ENCODE data around the gene DNAH10. TPM values are rescaled to one million over a fixed set of nuclear protein-coding genes. Genes with fewer than 3 reads are reported as not detected.
A peak's percentile ranks its signal among the peaks of the same experiment; 100 is the strongest.
"Not testable (repeated sequence)": the region's sequence is repeated elsewhere in the genome, so short reads cannot be mapped to it uniquely, and the experiment has no call there.

The DNAH10 gene
- total RNA-seq, 1 donor from 2014 or later: 1.0 TPM

- H3K9me3 Mint-ChIP-seq (ENCODE audit: low read depth): no peaks in the 10 kb centered on the region
- H3K27me3 Mint-ChIP-seq: peaks cover 9% of the 10 kb centered on the region
- peak overlapping the region; percentile 98 for H3K27ac Mint-ChIP-seq
- no peak overlapping the region for H3K4me3 Mint-ChIP-seq (ENCODE audit: low read depth)
- no peaks in the 10 kb centered on the region for H3K36me3 Mint-ChIP-seq (ENCODE audit: insufficient read depth)
- TF ChIP-seq CTCF (IDR thresholded peaks at IDR 0.05; ENCODE audit: unreplicated experiment): no peak
- DNase-seq (ENCODE audit: low spot score, unreplicated experiment): no peak
- H3K4me1 Mint-ChIP-seq (ENCODE audit: low read depth): peaks cover 10% of the 10 kb centered on the region
Observed at GRCh38 chr12:123910057-123910456, 148.0 kb downstream of the DNAH10 start.

GRCh38 chr12:123910761-123911193, 148.7 kb downstream of the DNAH10 start:
- no peak for DNase-seq (ENCODE audit: low spot score, unreplicated experiment)
- H3K27me3 Mint-ChIP-seq: peaks cover 14% of the 10 kb centered on the region
- peak overlapping the region; percentile 98 for H3K27ac Mint-ChIP-seq
- no peak for TF ChIP-seq CTCF (IDR thresholded peaks at IDR 0.05; ENCODE audit: unreplicated experiment)
- peaks cover 8% of the 10 kb centered on the region for H3K4me1 Mint-ChIP-seq (ENCODE audit: low read depth)
- no peaks in the 10 kb centered on the region for H3K36me3 Mint-ChIP-seq (ENCODE audit: insufficient read depth)
- no peaks in the 10 kb centered on the region for H3K9me3 Mint-ChIP-seq (ENCODE audit: low read depth)
- peak overlapping the region; percentile 29 for H3K4me3 Mint-ChIP-seq (ENCODE audit: low read depth)

- H3K27me3 Mint-ChIP-seq: peaks cover 17% of the 10 kb centered on the region
- H3K9me3 Mint-ChIP-seq (ENCODE audit: low read depth); H3K27ac Mint-ChIP-seq; H3K36me3 Mint-ChIP-seq (ENCODE audit: insufficient read depth); DNase-seq (ENCODE audit: low spot score, unreplicated experiment); H3K4me1 Mint-ChIP-seq (ENCODE audit: low read depth); H3K4me3 Mint-ChIP-seq (ENCODE audit: low read depth): not testable (repeated sequence)
Observed at GRCh38 chr12:123911672-123912409, 149.7 kb downstream of the DNAH10 start.

- H3K4me3 Mint-ChIP-seq (ENCODE audit: low read depth): no peak overlapping the region
- DNase-seq (ENCODE audit: low spot score, unreplicated experiment): no peak
- H3K36me3 Mint-ChIP-seq (ENCODE audit: insufficient read depth): no peaks in the 10 kb centered on the region
- TF ChIP-seq CTCF (IDR thresholded peaks at IDR 0.05; ENCODE audit: unreplicated experiment): no peak
- H3K9me3 Mint-ChIP-seq (ENCODE audit: low read depth): no peaks in the 10 kb centered on the region
- H3K4me1 Mint-ChIP-seq (ENCODE audit: low read depth): peaks cover 8% of the 10 kb centered on the region
- H3K27me3 Mint-ChIP-seq: peaks cover 15% of the 10 kb centered on the region
- peak overlapping the region; percentile 97 for H3K27ac Mint-ChIP-seq
Observed at GRCh38 chr12:123912415-123913380, 150.6 kb downstream of the DNAH10 start.

GRCh38 chr12:123914726-123915333, 152.7 kb downstream of the DNAH10 start:
- Mint-ChIP-seq H3K4me3 (ENCODE audit: low read depth) (no peak overlapping the region), H3K9me3 (ENCODE audit: low read depth) (no peaks in the 10 kb centered on the region), H3K27me3 (peaks cover 8% of the 10 kb centered on the region), H3K36me3 (ENCODE audit: insufficient read depth) (no peaks in the 10 kb centered on the region), H3K4me1 (ENCODE audit: low read depth) (peaks cover 8% of the 10 kb centered on the region), H3K27ac (no peak overlapping the region)
- DNase-seq (ENCODE audit: low spot score, unreplicated experiment): no peak
- no peak for TF ChIP-seq CTCF (IDR thresholded peaks at IDR 0.05; ENCODE audit: unreplicated experiment)

Data from progenitor cell of endocrine pancreas (in vitro differentiated cells).